A673 (cell line): Measurements from ENCODE around the gene ZNF576. TPM values are rescaled to one million over a fixed set of nuclear protein-coding genes. Genes with fewer than 3 reads are reported as not detected.

Experiments used
- BruUV-seq: library from RNA; stranded (reverse); fragments of 400-500 nt; replicated peaks from 2 replicates; lab custom pipeline; 2021; lab: Mats Ljungman, UMichigan
- CTCF ChIA-PET: fragments of 300-600 bp; sonication (Branson Sonifier 250); formaldehyde crosslinking; loops from one replicate; lab custom pipeline; 2022; ENCODE audit warnings: antibody characterized with exemption; lab: Charles Lee
- POLR2A ChIA-PET: fragments of 300-600 bp; sonication (Branson Sonifier 250); formaldehyde crosslinking; loops from one replicate; lab custom pipeline; 2022; ENCODE audit warnings: antibody characterized with exemption; ENCODE audit not compliant: low non-redundant PET; lab: Charles Lee
- DNase-seq: peaks from one replicate; pipeline ENCODE4 v3.0.0-alpha.2; 2015; ENCODE audit warnings: low spot score
- H3K27ac ChIP-seq: fragments of 200-600 bp; sonication (generic); 2 replicates; pipeline ENCODE4 v1.5.1; 2016; ENCODE audit warnings: mixed run types, low read depth, mild to moderate bottlenecking, mixed read lengths, antibody characterized with exemption, low read length; ENCODE audit not compliant: poor library complexity, severe bottlenecking
- H3K27me3 ChIP-seq: fragments of 200-600 bp; sonication (generic); replicated peaks from 2 replicates; pipeline ENCODE4 v1.6.1; 2017; ENCODE audit warnings: mixed run types, low read depth, mild to moderate bottlenecking, mixed read lengths, antibody characterized with exemption, low read length; ENCODE audit not compliant: insufficient read depth, poor library complexity
- H3K36me3 ChIP-seq: fragments of 200-600 bp; sonication (generic); 2 replicates; pipeline ENCODE4 v1.6.1; 2016; ENCODE audit warnings: mixed run types, mild to moderate bottlenecking, mixed read lengths, antibody characterized with exemption, low read length; ENCODE audit not compliant: insufficient read depth, poor library complexity, severe bottlenecking
- H3K4me1 ChIP-seq: fragments of 200-600 bp; sonication (generic); 2 replicates; pipeline ENCODE4 v1.6.1; 2017; ENCODE audit warnings: mixed run types, mild to moderate bottlenecking, mixed read lengths, antibody characterized with exemption, low read length; ENCODE audit not compliant: insufficient read depth, poor library complexity, severe bottlenecking
- H3K4me3 ChIP-seq: fragments of 200-600 bp; sonication (generic); 2 replicates; pipeline ENCODE4 v1.5.1; 2016; ENCODE audit warnings: low read depth, mixed run types, mild to moderate bottlenecking, mixed read lengths, low read length; ENCODE audit not compliant: poor library complexity, severe bottlenecking
- H3K9me3 ChIP-seq: fragments of 200-600 bp; sonication (generic); 2 replicates; pipeline ENCODE4 v1.6.1; 2016; ENCODE audit warnings: mixed run types, low read depth, mild to moderate bottlenecking, mixed read lengths, antibody characterized with exemption, low read length; ENCODE audit not compliant: poor library complexity, severe bottlenecking
- CTCF ChIP-seq: fragments of 300-800, 200-600 bp; sonication (generic); conservative IDR thresholded peaks from 2 replicates; pipeline ENCODE4 v1.5.1; 2017; ENCODE audit warnings: low read depth, mild to moderate bottlenecking, antibody characterized with exemption, low read length, moderate library complexity, mixed read lengths
- EZH2 ChIP-seq: fragments of 200-600 bp; sonication (generic); IDR thresholded peaks from 2 replicates; pipeline ENCODE4 v1.6.1; 2017; ENCODE audit warnings: borderline replicate concordance, low read depth, mild to moderate bottlenecking, mixed read lengths, antibody characterized with exemption, low read length; ENCODE audit not compliant: poor library complexity, severe bottlenecking
- intact Hi-C: fragments of 100-400 bp; cut with micrococcal nuclease; formaldehyde crosslinking; loops from one replicate; pipeline ENCODE4 v1.10.0; 2022; ENCODE audit not compliant: unreplicated experiment
- total RNA-seq: library from RNA; stranded (reverse); gene quantifications from 2 replicates; pipeline ENCODE4 v1.2.3, GENCODE V29; 2021

Gene ZNF576
- total RNA-seq, 1 experiment from 2014 or later = 20.3 TPM

- H3K9me3 ChIP-seq = no peaks in the 10 kb centered on the region
- H3K4me3 ChIP-seq = no peak overlapping the region
- no peak overlapping the region for H3K27ac ChIP-seq
- peaks cover 23% of the 10 kb centered on the region for H3K4me1 ChIP-seq
- DNase-seq = no peak
- intact Hi-C loops = no loop called here
- H3K27me3 ChIP-seq = no peaks in the 10 kb centered on the region
- BruUV-seq = no TSS peak
- H3K36me3 ChIP-seq = no peaks in the 10 kb centered on the region
- no peak for TF ChIP-seq CTCF
- no peak for TF ChIP-seq EZH2
- CTCF ChIA-PET = no interaction called here
- POLR2A ChIA-PET = no interaction called here
Measured at GRCh38 chr19:43578787-43579186, 17.6 kb upstream of the ZNF576 start.

GRCh38 chr19:43581467-43581866, 14.9 kb upstream of the ZNF576 start:
- Histone ChIP-seq H3K4me3 (peak overlapping the region; percentile 11), H3K9me3 (no peaks in the 10 kb centered on the region), H3K4me1 (peaks cover 7% of the 10 kb centered on the region), H3K27me3 (no peaks in the 10 kb centered on the region), H3K36me3 (no peaks in the 10 kb centered on the region), H3K27ac (peak overlapping the region; percentile 26)
- DNase-seq = no peak
- ChIA-PET POLR2A (no interaction called here), CTCF (no interaction called here)
- TF ChIP-seq EZH2 (no peak), CTCF (no peak)
- intact Hi-C loops = no loop called here
- no TSS peak for BruUV-seq

- Histone ChIP-seq H3K4me3 (no peak overlapping the region), H3K36me3 (no peaks in the 10 kb centered on the region), H3K27ac (no peak overlapping the region), H3K4me1 (peaks cover 7% of the 10 kb centered on the region), H3K27me3 (no peaks in the 10 kb centered on the region), H3K9me3 (no peaks in the 10 kb centered on the region)
- no TSS peak for BruUV-seq
- TF ChIP-seq EZH2 (no peak), CTCF (no peak)
- DNase-seq = no peak
- ChIA-PET POLR2A (no interaction called here), CTCF (interaction anchor here (0.6 kb wide), 1 partner anchor 12 kb away, joined by 3 read pairs; no protein-coding TSS in a partner anchor)
- intact Hi-C loops = no loop called here
Measured at GRCh38 chr19:43582495-43582894, 13.9 kb upstream of the ZNF576 start.
